Measurements from ENCODE around the gene IAPP. TPM values are rescaled to one million over a fixed set of nuclear protein-coding genes. Genes with fewer than 3 reads are reported as not detected.

The IAPP gene
- total and polyA plus RNA-seq, 11 donors: not detected

DNA sequence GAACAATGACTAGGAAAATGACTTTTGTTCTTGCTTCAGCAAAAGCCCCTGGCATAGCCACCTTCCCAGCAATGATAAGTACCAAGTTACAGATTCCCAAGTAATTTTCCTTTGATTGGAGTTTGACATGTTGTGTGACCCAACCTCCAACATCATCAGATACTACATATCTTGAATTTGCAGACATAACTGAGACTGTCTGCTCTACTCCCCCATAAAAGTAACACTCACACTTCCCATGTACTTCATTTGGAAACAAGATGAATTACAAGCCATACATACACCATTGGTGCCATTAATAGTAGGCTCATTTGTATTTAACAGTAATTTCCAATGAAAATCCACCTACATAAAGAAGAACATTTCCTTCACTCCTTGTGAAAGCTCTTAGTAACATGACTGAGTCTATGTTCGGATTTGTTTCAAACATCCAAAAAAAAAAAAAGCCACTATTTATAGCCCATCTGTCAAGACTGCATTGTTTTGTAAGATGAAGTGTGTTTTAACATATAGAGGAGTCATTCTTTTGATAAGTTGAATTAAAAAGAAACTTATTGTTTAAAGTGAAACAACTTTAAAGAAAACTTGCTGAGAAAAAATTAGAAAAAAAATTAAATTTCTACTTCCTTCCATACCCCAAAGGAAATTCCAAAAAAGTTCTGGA is 26.0 kb upstream of the IAPP start:
- Histone ChIP-seq H3K9me3 (no peaks in the 10 kb centered on the region), H3K4me1 (no peaks in the 10 kb centered on the region), H3K36me3 (no peaks in the 10 kb centered on the region), H3K4me3 (no peak overlapping the region), H3K27ac (no peak overlapping the region), H3K27me3 (no peaks in the 10 kb centered on the region)
- intact Hi-C loops (cut with DNase I): no loop called here
- no peak for DNase-seq
- WGBS, 4 donors: 13 to 41% (median 26%) methylated on average over 1 of the region's 1 CpG
- no peak for ATAC-seq
- TF ChIP-seq POLR2A (IDR thresholded peaks at IDR 0.05): no peak
- TF ChIP-seq, protein P1, sequence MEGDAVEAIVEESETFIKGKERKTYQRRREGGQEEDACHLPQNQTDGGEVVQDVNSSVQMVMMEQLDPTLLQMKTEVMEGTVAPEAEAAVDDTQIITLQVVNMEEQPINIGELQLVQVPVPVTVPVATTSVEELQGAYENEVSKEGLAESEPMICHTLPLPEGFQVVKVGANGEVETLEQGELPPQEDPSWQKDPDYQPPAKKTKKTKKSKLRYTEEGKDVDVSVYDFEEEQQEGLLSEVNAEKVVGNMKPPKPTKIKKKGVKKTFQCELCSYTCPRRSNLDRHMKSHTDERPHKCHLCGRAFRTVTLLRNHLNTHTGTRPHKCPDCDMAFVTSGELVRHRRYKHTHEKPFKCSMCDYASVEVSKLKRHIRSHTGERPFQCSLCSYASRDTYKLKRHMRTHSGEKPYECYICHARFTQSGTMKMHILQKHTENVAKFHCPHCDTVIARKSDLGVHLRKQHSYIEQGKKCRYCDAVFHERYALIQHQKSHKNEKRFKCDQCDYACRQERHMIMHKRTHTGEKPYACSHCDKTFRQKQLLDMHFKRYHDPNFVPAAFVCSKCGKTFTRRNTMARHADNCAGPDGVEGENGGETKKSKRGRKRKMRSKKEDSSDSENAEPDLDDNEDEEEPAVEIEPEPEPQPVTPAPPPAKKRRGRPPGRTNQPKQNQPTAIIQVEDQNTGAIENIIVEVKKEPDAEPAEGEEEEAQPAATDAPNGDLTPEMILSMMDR (IDR thresholded peaks at IDR 0.05): no peak

DNA sequence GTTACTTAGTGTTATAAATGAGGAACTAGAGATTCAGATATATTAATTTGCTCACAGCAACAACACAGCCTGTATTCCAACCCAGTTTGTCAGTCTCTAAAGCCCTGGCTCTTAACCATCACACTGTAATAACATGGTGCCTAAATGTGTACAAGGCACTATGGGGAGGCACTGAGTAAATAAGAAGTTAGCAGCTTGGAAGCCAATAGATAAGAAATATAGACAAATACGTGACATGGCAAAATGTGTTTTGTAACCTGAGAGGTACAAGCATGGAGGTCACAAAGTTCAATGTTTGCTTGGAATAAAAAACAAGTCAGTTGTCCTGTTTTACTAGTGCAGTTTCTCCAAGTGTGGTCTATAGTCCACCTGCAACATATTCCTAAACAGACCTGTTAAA is 21.7 kb upstream of the IAPP start:
- DNase-seq (no peak), ATAC-seq (no peak)
- no peaks in the 10 kb centered on the region for H3K27me3 ChIP-seq
- no peak overlapping the region for H3K27ac ChIP-seq
- H3K4me1 ChIP-seq: no peaks in the 10 kb centered on the region
- H3K9me3 ChIP-seq: peaks cover 0 to 3% (median 0%) of the 10 kb centered on the region in 12 donors
- TF ChIP-seq, protein P1 (IDR thresholded peaks at IDR 0.05): no peak
- TF ChIP-seq POLR2A (IDR thresholded peaks at IDR 0.05): no peak
- H3K4me3 ChIP-seq: no peak overlapping the region
- WGBS, 4 donors: 55 to 58% (median 56%) methylated on average over 1 of the region's 1 CpG
- no peaks in the 10 kb centered on the region for H3K36me3 ChIP-seq
- intact Hi-C loops (cut with DNase I): no loop called here

DNA sequence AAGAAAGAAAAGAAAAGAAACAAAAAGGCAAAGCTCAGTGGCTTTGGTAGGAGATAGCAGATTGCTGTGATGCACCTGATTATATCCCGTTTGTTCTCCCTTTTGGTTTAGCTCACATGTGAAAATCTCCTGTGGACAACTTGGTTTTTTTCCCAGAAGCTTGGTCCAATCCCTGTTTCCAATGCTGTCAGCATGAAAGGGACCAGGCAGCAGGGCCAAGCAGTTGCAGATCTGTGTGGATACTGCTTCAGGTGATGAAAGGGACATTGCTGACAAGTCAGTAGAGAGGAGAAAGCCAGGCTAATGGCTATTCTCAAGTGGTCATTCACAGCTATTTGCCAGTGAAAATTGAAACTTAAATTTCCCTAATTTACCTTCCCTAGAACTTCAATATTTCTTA is 19.2 kb upstream of the IAPP start:
- Histone ChIP-seq H3K27ac (no peak overlapping the region), H3K4me3 (no peak overlapping the region), H3K36me3 (no peaks in the 10 kb centered on the region), H3K9me3 (peaks cover 0 to 3% (median 0%) of the 10 kb centered on the region in 12 donors), H3K4me1 (no peaks in the 10 kb centered on the region), H3K27me3 (no peaks in the 10 kb centered on the region)
- TF ChIP-seq POLR2A (IDR thresholded peaks at IDR 0.05): no peak
- TF ChIP-seq, protein P1 (IDR thresholded peaks at IDR 0.05): no peak
- WGBS, 4 donors: 8 to 17% (median 11%) methylated on average over 1 of the region's 1 CpG
- intact Hi-C loops (cut with DNase I): no loop called here
- ATAC-seq (no peak), DNase-seq (no peak)

DNA sequence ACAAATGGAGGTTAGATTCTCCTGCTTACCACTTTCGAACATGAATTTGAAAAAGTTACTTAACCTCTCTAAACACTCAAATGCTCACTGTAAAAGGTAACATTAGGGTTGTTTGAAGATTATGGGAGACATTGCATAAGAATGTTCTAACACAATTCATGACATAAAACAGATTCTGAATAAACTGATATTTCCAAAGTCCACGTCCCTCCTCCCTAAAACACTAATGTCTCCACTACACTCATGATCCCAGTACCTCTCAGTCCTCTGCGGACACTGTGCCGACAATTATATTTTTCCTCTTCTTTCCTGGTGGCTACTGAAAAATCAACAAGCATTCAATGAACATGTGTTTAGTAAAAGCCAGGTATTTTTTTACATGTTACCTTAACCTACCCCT is 18.8 kb upstream of the IAPP start:
- WGBS, 4 donors: 82 to 84% (median 83%) methylated on average over 4 of the region's 4 CpGs
- Histone ChIP-seq H3K9me3 (peaks cover 0 to 3% (median 0%) of the 10 kb centered on the region in 12 donors), H3K27me3 (no peaks in the 10 kb centered on the region), H3K27ac (no peak overlapping the region), H3K36me3 (no peaks in the 10 kb centered on the region), H3K4me1 (no peaks in the 10 kb centered on the region), H3K4me3 (no peak overlapping the region)
- no peak for DNase-seq
- TF ChIP-seq, protein P1 (IDR thresholded peaks at IDR 0.05): no peak
- TF ChIP-seq POLR2A (IDR thresholded peaks at IDR 0.05): no peak
- no peak for ATAC-seq
- intact Hi-C loops (cut with DNase I): no loop called here
